CD8-positive, alpha-beta memory T cell (primary cell): Measurements from ENCODE around the gene QSOX2. TPM values are rescaled to one million over a fixed set of nuclear protein-coding genes. Genes with fewer than 3 reads are reported as not detected.

Source experiments
- CTCF ChIA-PET: fragments of 350-600 bp; sonication (Branson Sonifier 250); formaldehyde crosslinking; loops from one replicate; lab custom pipeline; 2021; ENCODE audit warnings: antibody characterized with exemption; lab: Charles Lee
- POLR2A ChIA-PET: fragments of 350-600 bp; sonication (Branson Sonifier 250); formaldehyde crosslinking; loops from one replicate; lab custom pipeline; 2021; ENCODE audit warnings: antibody characterized with exemption; lab: Charles Lee
- DNase-seq, 5 donors: peaks; one replicate each; pipeline versions ENCODE4 v3.0.0 to v3.0.0-alpha.2; 2020 to 2022; ENCODE audit warnings: mixed read lengths in 1 of 5
- H3K27ac ChIP-seq: one replicate; pipeline ENCODE4 v1.7.0; 2013; ENCODE audit warnings: low read depth, mild to moderate bottlenecking, low read length, moderate library complexity
- H3K27me3 ChIP-seq: 2 replicates; pipeline ENCODE4 v1.7.0; 2013; ENCODE audit warnings: low read length, mild to moderate bottlenecking; ENCODE audit not compliant: insufficient read depth, poor library complexity, severe bottlenecking
- H3K36me3 ChIP-seq: 2 replicates; pipeline ENCODE4 v1.7.0; 2013; ENCODE audit warnings: mild to moderate bottlenecking, low read length, moderate library complexity; ENCODE audit not compliant: insufficient read depth
- H3K4me1 ChIP-seq: 2 replicates; pipeline ENCODE4 v1.7.0; 2013; ENCODE audit warnings: mild to moderate bottlenecking, low read length, moderate library complexity; ENCODE audit not compliant: insufficient read depth
- H3K4me3 ChIP-seq: 2 replicates; pipeline ENCODE4 v1.7.0; 2013; ENCODE audit warnings: mild to moderate bottlenecking, low read length
- H3K9me3 ChIP-seq: 2 replicates; pipeline ENCODE4 v1.7.0; 2013; ENCODE audit warnings: mild to moderate bottlenecking, low read length
- H3K27ac Mint-ChIP-seq, 8 donors: one replicate each; pipeline ENCODE4 v1.8.0; 2020 to 2021; ENCODE audit warnings: mixed read lengths in 8 of 8, mild to moderate bottlenecking in 6 of 8, inconsistent platforms in 3 of 8, moderate library complexity in 3 of 8
- H3K27me3 Mint-ChIP-seq, 2 donors: one replicate each; pipeline ENCODE4 v1.8.0; 2020 to 2021; ENCODE audit warnings: mixed read lengths in 2 of 2, mild to moderate bottlenecking in 1 of 2, moderate library complexity in 1 of 2
- H3K36me3 Mint-ChIP-seq, 3 donors: one replicate each; pipeline ENCODE4 v1.8.0; 2020 to 2021; ENCODE audit warnings: mixed read lengths in 3 of 3, inconsistent platforms in 1 of 3, mild to moderate bottlenecking in 1 of 3
- H3K4me1 Mint-ChIP-seq, 3 donors: one replicate each; pipeline ENCODE4 v1.8.0; 2020 to 2021; ENCODE audit warnings: mixed read lengths in 3 of 3, inconsistent platforms in 1 of 3, mild to moderate bottlenecking in 1 of 3
- H3K4me3 Mint-ChIP-seq, 7 donors: one replicate each; pipeline ENCODE4 v1.8.0; 2020 to 2021; ENCODE audit warnings: mixed read lengths in 7 of 7, mild to moderate bottlenecking in 6 of 7, moderate library complexity in 4 of 7, inconsistent platforms in 2 of 7
- H3K9me3 Mint-ChIP-seq, 5 donors: one replicate each; pipeline ENCODE4 v1.8.0; 2020 to 2022; ENCODE audit warnings: mixed read lengths in 5 of 5, mild to moderate bottlenecking in 3 of 5, moderate library complexity in 2 of 5, inconsistent platforms in 1 of 5
- polyA plus RNA-seq: library from polyadenylated mRNA; unstranded; fragments of 300-500 nt; fragmentation: Illumina TruSeq; gene quantifications from one replicate; pipeline ENCODE4 v1.2.3, GENCODE V29; 2021
- total RNA-seq, 2 experiments: library from RNA; stranded (reverse); gene quantifications; one replicate each; pipeline ENCODE4 v1.2.3, GENCODE V29; 2021

Gene QSOX2
- total and polyA plus RNA-seq, 3 experiments from 2014 or later: 0.66 to 15.3 (median 14.6) TPM

DNA sequence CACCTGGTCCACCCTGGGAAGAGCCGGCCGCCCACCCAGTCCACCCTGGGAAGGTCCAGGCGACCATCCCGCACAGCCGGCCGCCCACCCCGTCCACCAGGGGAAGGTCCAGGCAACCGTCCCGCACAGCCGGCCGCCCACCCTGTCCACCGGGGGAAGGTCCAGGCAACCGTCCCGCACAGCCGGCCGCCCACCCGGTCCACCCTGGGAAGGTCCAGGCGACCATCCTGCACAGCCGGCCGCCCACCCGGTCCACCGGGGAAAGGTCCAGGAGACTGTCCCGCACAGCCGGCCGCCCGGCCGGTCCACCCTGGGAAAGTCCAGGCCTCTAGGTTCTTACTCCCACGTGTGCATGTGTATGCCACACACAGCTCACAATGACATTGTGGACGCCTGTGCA is 6.7 kb upstream of the QSOX2 start:
- DNase-seq: peak in 1 of 5 donors; percentile 43
- H3K9me3 ChIP-seq: no peaks in the 10 kb centered on the region
- ChIA-PET CTCF (no interaction called here), POLR2A (no interaction called here)
- Mint-ChIP-seq H3K27me3 (peaks cover 0 to 3% of the 10 kb centered on the region in 2 donors), H3K9me3 (no peaks in the 10 kb centered on the region), H3K36me3 (no peaks in the 10 kb centered on the region), H3K27ac (no peak overlapping the region), H3K4me1 (no peaks in the 10 kb centered on the region), H3K4me3 (no peak overlapping the region)
- H3K4me1 ChIP-seq: no peaks in the 10 kb centered on the region
- no peaks in the 10 kb centered on the region for H3K36me3 ChIP-seq
- no peak overlapping the region for H3K4me3 ChIP-seq
- no peak overlapping the region for H3K27ac ChIP-seq
- no peaks in the 10 kb centered on the region for H3K27me3 ChIP-seq

DNA sequence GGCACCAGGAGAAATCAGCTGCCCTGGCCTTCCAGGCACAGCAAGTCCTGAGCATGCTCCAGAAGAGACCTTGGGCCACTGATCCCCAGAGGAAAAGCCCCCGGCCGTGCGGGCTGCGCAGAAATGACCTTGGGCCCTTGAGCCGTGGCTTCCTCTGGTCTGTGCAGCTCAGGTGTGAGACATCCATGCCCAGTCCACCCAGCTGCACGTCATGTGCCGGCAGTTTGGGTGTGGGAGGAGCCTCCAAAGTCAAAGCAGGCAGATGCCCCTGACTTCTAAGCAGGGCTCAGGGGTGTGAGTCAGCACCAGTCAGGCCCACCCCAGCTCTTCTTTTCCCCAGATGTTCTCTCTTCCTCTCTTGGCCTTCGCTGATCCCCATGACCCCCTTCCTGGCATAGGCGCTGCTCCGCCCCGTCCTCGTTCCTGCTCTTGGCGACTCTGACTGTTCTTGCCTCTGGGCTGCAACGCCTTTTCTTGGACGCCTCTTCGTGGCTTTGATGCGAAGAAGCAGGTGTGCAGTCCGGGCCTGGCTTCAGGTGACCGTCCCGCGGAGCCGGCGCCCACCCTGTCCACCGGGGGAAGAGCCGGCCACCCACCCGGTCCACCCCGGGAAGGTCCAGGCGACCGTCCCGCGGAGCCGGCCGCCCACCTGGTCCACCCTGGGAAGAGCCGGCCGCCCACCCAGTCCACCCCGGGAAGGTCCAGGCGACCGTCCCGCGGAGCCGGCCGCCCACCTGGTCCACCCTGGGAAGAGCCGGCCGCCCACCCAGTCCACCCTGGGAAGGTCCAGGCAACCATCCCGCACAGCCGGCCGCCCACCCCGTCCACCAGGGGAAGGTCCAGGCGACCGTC is 5.9 kb upstream of the QSOX2 start:
- Mint-ChIP-seq H3K36me3 (no peaks in the 10 kb centered on the region), H3K27ac (no peak overlapping the region), H3K4me1 (no peaks in the 10 kb centered on the region), H3K4me3 (no peak overlapping the region), H3K9me3 (no peaks in the 10 kb centered on the region), H3K27me3 (peaks cover 0 to 3% of the 10 kb centered on the region in 2 donors)
- H3K36me3 ChIP-seq: no peaks in the 10 kb centered on the region
- H3K4me1 ChIP-seq: no peaks in the 10 kb centered on the region
- ChIA-PET CTCF (no interaction called here), POLR2A (no interaction called here)
- H3K27ac ChIP-seq: no peak overlapping the region
- DNase-seq: no peak
- no peaks in the 10 kb centered on the region for H3K27me3 ChIP-seq
- H3K9me3 ChIP-seq: no peaks in the 10 kb centered on the region
- H3K4me3 ChIP-seq: no peak overlapping the region

DNA sequence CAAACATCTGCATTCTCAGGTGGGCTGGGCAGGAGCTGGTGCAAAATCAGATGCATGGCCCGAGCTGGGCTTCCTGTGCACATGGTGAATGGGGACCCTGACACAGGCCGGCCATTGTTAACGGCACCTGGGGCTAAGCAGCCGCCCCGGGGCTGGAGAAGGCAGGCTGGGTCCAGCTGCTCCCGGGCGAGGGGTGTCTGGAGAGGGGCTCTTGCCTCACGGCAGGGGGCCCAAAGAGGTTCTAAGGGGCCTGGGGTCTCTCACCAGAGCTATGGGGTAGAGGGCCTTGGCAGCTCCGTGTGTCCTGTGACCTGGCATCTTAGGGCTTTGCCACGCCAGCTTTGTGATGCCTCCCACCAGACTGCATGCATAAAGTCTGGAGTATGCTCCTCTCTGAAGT is 5.1 kb upstream of the QSOX2 start:
- no peaks in the 10 kb centered on the region for H3K36me3 ChIP-seq
- peaks cover 4% of the 10 kb centered on the region for H3K4me1 ChIP-seq
- no peak overlapping the region for H3K27ac Mint-ChIP-seq
- peaks cover 0 to 5% (median 2%) of the 10 kb centered on the region in 3 donors for H3K4me1 Mint-ChIP-seq
- H3K36me3 Mint-ChIP-seq: no peaks in the 10 kb centered on the region
- CTCF ChIA-PET: no interaction called here
- H3K9me3 ChIP-seq: no peaks in the 10 kb centered on the region
- H3K4me3 ChIP-seq: no peak overlapping the region
- H3K4me3 Mint-ChIP-seq: no peak overlapping the region
- H3K27me3 Mint-ChIP-seq: no peaks in the 10 kb centered on the region
- H3K9me3 Mint-ChIP-seq: no peaks in the 10 kb centered on the region
- no peak overlapping the region for H3K27ac ChIP-seq
- POLR2A ChIA-PET: no interaction called here
- no peaks in the 10 kb centered on the region for H3K27me3 ChIP-seq
- no peak for DNase-seq

DNA sequence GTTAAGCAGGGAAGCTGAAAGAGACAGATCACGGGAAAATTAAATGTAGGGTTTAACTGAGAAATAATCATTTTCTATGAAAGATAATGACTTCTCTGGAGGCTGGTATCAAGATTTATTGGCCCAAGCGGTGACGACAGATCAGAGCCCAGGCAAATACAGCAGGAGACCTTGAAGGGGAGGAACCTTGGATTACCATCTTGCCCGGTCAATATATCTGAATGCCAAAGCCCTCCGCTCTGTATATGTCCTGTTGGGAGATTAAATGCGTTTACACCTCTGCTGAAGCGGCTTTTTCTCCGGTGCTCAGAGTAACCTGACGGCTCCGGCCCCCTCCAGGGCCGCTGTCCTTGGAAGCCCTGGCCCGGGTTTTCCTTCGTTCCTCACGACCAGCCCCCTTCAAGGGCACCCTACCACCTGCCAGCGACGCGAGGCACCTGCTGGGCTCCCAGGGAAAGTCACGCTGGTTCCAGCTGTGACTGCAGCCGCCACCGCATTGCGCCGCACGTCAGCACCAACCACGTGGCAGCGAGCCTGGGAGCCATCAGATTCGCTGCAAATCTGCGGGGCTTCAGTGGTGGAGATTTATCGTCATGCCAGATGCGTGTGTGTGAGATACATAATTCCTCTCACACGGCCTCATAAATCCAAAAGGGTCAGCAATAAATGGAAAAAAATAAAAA is 4.4 kb upstream of the QSOX2 start:
- Mint-ChIP-seq H3K27ac (peak overlapping the region in 1 of 8 donors; percentile 81), H3K4me1 (peaks cover 2 to 6% (median 4%) of the 10 kb centered on the region in 3 donors), H3K4me3 (no peak overlapping the region), H3K36me3 (peaks cover 0 to 1% (median 0%) of the 10 kb centered on the region in 3 donors), H3K9me3 (no peaks in the 10 kb centered on the region), H3K27me3 (no peaks in the 10 kb centered on the region)
- Histone ChIP-seq H3K9me3 (no peaks in the 10 kb centered on the region), H3K27me3 (no peaks in the 10 kb centered on the region), H3K4me1 (peaks cover 5% of the 10 kb centered on the region), H3K36me3 (no peaks in the 10 kb centered on the region), H3K27ac (no peak overlapping the region), H3K4me3 (no peak overlapping the region)
- ChIA-PET CTCF (no interaction called here), POLR2A (no interaction called here)
- no peak for DNase-seq

DNA sequence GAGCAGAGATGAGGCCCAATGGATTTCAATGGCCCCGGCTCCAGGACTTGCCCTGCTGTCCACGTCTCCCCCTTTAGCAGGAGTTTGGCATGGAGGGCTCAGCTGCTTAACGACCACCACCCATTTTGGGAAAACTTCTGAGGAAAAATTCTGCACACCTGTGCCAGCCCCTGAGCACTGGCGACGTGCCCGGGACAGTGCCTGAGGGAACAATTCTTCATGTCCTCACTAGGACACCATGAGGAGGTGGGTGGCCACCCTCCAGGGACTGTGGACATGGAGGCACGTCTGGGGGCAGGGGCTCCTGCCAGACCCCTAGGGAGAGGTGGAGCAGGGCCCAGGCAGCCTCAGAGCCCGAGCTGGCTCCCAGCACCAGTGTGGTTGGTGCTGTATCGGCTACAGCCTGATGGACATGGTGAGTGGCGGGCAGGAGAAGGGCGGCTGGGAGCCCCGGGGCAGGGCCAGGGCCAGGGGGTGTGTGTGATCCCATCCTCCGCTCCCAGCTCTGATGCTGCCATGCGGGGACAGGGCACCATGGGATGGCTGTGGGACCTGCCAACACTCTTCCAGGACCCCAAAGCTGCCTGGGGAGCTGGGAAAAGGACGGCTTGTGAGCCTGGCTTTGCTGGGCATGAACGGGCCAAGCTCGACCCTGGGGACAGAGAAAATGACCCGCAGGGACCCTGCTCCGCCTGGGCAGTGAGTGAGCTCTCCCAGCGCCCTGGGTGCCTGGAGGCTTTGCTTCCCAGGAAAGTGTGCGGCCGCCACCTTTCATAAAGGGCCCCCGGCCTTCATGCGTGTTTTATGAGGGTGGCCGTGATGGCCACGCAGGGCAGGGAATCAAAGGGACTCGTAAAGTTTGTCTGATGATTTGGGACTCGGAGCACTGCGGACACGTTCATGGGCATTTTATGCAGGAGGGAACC is 3.6 kb upstream of the QSOX2 start:
- POLR2A ChIA-PET: no interaction called here
- CTCF ChIA-PET: interaction anchor here (1.5 kb wide), 1 partner anchor 18 kb away, joined by 6 read pairs; no protein-coding TSS in a partner anchor

DNA sequence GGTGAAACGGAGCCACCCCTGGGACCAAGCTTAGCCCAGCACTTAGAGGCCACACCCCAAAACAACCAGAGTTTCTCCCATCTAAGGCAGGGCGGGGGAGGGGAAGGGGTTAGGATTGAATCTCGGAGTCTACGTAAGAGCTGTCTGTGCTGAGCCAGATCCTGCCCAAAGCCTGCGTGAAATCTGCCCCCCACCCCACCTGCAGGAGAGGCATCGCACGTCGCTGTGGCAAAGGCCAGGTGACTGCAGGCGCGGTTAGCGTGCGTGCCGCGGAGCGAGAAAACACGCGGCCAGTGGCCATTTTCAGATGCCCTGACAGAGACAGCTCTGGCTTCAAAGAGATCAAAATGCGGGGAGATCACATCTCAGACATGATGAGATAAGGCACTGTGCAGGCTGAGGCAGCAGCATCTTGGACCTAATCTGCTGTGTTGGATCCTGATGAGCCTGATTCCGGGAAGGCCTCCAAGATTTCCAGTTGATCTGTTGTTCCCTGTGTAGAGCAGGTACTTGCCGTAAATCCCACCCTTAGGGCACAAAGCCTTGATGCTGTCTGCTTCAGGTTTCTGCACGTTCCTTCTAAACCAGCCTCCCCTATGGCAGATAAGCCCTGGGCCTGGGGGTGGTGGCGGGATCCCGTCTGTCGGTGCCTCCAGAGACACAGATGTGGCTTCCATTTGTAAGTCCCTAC is 2.5 kb upstream of the QSOX2 start:
- Histone ChIP-seq H3K36me3 (no peaks in the 10 kb centered on the region), H3K4me1 (peaks cover 25% of the 10 kb centered on the region), H3K27ac (no peak overlapping the region), H3K9me3 (no peaks in the 10 kb centered on the region), H3K4me3 (no peak overlapping the region), H3K27me3 (no peaks in the 10 kb centered on the region)
- Mint-ChIP-seq H3K27me3 (no peaks in the 10 kb centered on the region), H3K9me3 (no peaks in the 10 kb centered on the region), H3K4me3 (peak overlapping the region in 1 of 7 donors; percentile 16), H3K36me3 (peaks cover 0 to 5% (median 0%) of the 10 kb centered on the region in 3 donors), H3K4me1 (peaks cover 21 to 25% (median 23%) of the 10 kb centered on the region in 3 donors), H3K27ac (peak overlapping the region in 1 of 8 donors; percentile 75)
- DNase-seq: no peak
- CTCF ChIA-PET: interaction anchor here (1.5 kb wide), 1 partner anchor 19 kb away, joined by 6 read pairs; no protein-coding TSS in a partner anchor
- POLR2A ChIA-PET: no interaction called here

More for the DNA sequence above, 3.6 kb upstream of the QSOX2 start:
- H3K27me3 ChIP-seq: no peaks in the 10 kb centered on the region
- peaks cover 10 to 14% (median 12%) of the 10 kb centered on the region in 3 donors for H3K4me1 Mint-ChIP-seq
- H3K4me3 ChIP-seq: no peak overlapping the region
- H3K36me3 Mint-ChIP-seq: peaks cover 0 to 5% (median 0%) of the 10 kb centered on the region in 3 donors
- H3K4me1 ChIP-seq: peaks cover 13% of the 10 kb centered on the region
- H3K4me3 Mint-ChIP-seq: peak overlapping the region in 1 of 7 donors; percentile 63
- no peaks in the 10 kb centered on the region for H3K27me3 Mint-ChIP-seq
- no peak overlapping the region for H3K27ac ChIP-seq
- DNase-seq: no peak
- H3K36me3 ChIP-seq: no peaks in the 10 kb centered on the region
- peak overlapping the region in 1 of 8 donors; percentile 75 for H3K27ac Mint-ChIP-seq
- H3K9me3 ChIP-seq: no peaks in the 10 kb centered on the region
- no peaks in the 10 kb centered on the region for H3K9me3 Mint-ChIP-seq

DNA sequence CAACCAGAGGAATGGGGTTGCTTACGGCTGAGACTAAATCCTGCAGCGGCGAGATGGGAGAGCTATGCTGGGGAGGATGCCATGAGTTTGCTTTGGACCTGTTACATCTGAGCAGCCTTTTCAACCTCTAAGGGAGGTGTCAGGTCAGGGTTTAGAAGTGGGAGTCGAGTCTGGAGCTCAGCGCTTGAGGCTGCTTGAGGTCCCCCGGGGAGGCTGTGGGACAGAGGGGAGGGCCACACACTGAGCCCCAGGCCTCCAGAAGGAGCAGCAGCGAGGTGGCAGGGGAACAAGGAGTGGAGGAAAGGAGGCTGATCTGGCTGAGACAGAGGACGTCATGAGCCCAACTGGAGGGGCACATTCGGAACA is 1.9 kb upstream of the QSOX2 start:
- no peaks in the 10 kb centered on the region for H3K27me3 Mint-ChIP-seq
- H3K36me3 Mint-ChIP-seq: peaks cover 0 to 5% (median 0%) of the 10 kb centered on the region in 3 donors
- H3K9me3 Mint-ChIP-seq: no peaks in the 10 kb centered on the region
- H3K36me3 ChIP-seq: no peaks in the 10 kb centered on the region
- peaks cover 26 to 30% (median 28%) of the 10 kb centered on the region in 3 donors for H3K4me1 Mint-ChIP-seq
- peak overlapping the region in 2 of 7 donors; percentile 12 to 69 for H3K4me3 Mint-ChIP-seq
- ChIA-PET POLR2A (no interaction called here), CTCF (no interaction called here)
- H3K27ac Mint-ChIP-seq: peak overlapping the region in 2 of 8 donors; percentile 7 to 62
- H3K27me3 ChIP-seq: no peaks in the 10 kb centered on the region
- H3K4me3 ChIP-seq: no peak overlapping the region
- H3K27ac ChIP-seq: no peak overlapping the region
- DNase-seq: no peak
- no peaks in the 10 kb centered on the region for H3K9me3 ChIP-seq
- peaks cover 28% of the 10 kb centered on the region for H3K4me1 ChIP-seq
